CD4-positive, alpha-beta memory T cell (primary cell): ENCODE data around the gene SPATA6. TPM values are rescaled to one million over a fixed set of nuclear protein-coding genes. Genes with fewer than 3 reads are reported as not detected.

ENCODE experiments used
- CTCF ChIA-PET: fragments of 350-600 bp; sonication (Branson Sonifier 250); formaldehyde crosslinking; loops from one replicate; lab custom pipeline; 2021; ENCODE audit warnings: inconsistent platforms; ENCODE audit not compliant: partially characterized antibody; lab: Charles Lee
- POLR2A ChIA-PET: fragments of 350-600 bp; sonication (Branson Sonifier 250); formaldehyde crosslinking; loops from one replicate; lab custom pipeline; 2021; ENCODE audit not compliant: partially characterized antibody; lab: Charles Lee
- DNase-seq, 5 donors: peaks; one replicate each; pipeline versions ENCODE4 v3.0.0 to v3.0.0-alpha.2; 2020 to 2022; ENCODE audit warnings: mixed read lengths in 1 of 5
- H3K27ac ChIP-seq: one replicate; pipeline ENCODE4 v1.7.0; 2013; ENCODE audit warnings: low read depth, low read length
- H3K27me3 ChIP-seq: 2 replicates; pipeline ENCODE4 v1.7.0; 2013; ENCODE audit warnings: mild to moderate bottlenecking, low read length, moderate library complexity; ENCODE audit not compliant: insufficient read depth
- H3K36me3 ChIP-seq: 2 replicates; pipeline ENCODE4 v1.7.0; 2013; ENCODE audit warnings: mild to moderate bottlenecking, low read length, moderate library complexity; ENCODE audit not compliant: insufficient read depth
- H3K4me1 ChIP-seq: 2 replicates; pipeline ENCODE4 v1.7.0; 2013; ENCODE audit warnings: mild to moderate bottlenecking, low read length, moderate library complexity; ENCODE audit not compliant: insufficient read depth
- H3K4me3 ChIP-seq, 2 donors: one replicate each; pipeline ENCODE4 v1.7.0; 2013; ENCODE audit warnings: low read length in 2 of 2, mild to moderate bottlenecking in 1 of 2
- H3K9me3 ChIP-seq, 2 donors: one replicate each; pipeline ENCODE4 v1.7.0; 2013; ENCODE audit warnings: low read length in 2 of 2, control low read depth in 1 of 2; ENCODE audit not compliant: control insufficient read depth in 1 of 2
- H3K27ac Mint-ChIP-seq, 7 donors: one replicate each; pipeline ENCODE4 v1.8.0; 2020 to 2021; ENCODE audit warnings: mixed read lengths in 7 of 7, mild to moderate bottlenecking in 6 of 7, inconsistent platforms in 3 of 7, moderate library complexity in 3 of 7
- H3K27me3 Mint-ChIP-seq, 2 donors: one replicate each; pipeline ENCODE4 v1.8.0; 2020 to 2021; ENCODE audit warnings: mixed read lengths in 2 of 2
- H3K36me3 Mint-ChIP-seq, 2 donors: one replicate each; pipeline ENCODE4 v1.8.0; 2020 to 2021; ENCODE audit warnings: mixed read lengths in 2 of 2, inconsistent platforms in 1 of 2, mild to moderate bottlenecking in 1 of 2
- H3K4me1 Mint-ChIP-seq, 4 donors: one replicate each; pipeline ENCODE4 v1.8.0; 2020 to 2021; ENCODE audit warnings: mixed read lengths in 4 of 4, mild to moderate bottlenecking in 1 of 4
- H3K4me3 Mint-ChIP-seq, 8 donors: one replicate each; pipeline ENCODE4 v1.8.0; 2020 to 2021; ENCODE audit warnings: mixed read lengths in 8 of 8, mild to moderate bottlenecking in 7 of 8, moderate library complexity in 6 of 8, inconsistent platforms in 3 of 8
- H3K9me3 Mint-ChIP-seq, 8 donors: one replicate each; pipeline ENCODE4 v1.8.0; 2020 to 2021; ENCODE audit warnings: mixed read lengths in 8 of 8, mild to moderate bottlenecking in 5 of 8, inconsistent platforms in 3 of 8, moderate library complexity in 1 of 8
- intact Hi-C: fragments of 100-400 bp; cut with micrococcal nuclease; formaldehyde crosslinking; loops from one replicate; pipeline ENCODE4 v1.15.1; 2023
- polyA plus RNA-seq, 2 donors: library from polyadenylated mRNA; unstranded; fragments of 300-500 nt; fragmentation: Illumina TruSeq; gene quantifications; one replicate each; pipeline ENCODE4 v1.2.3, GENCODE V29; 2021
- total RNA-seq, 2 experiments: library from RNA; stranded (reverse); gene quantifications; one replicate each; pipeline ENCODE4 v1.2.3, GENCODE V29; 2021

SPATA6 gene
- total and polyA plus RNA-seq, 4 experiments from 2014 or later: 1.0 to 2.7 (median 1.9) TPM

DNA sequence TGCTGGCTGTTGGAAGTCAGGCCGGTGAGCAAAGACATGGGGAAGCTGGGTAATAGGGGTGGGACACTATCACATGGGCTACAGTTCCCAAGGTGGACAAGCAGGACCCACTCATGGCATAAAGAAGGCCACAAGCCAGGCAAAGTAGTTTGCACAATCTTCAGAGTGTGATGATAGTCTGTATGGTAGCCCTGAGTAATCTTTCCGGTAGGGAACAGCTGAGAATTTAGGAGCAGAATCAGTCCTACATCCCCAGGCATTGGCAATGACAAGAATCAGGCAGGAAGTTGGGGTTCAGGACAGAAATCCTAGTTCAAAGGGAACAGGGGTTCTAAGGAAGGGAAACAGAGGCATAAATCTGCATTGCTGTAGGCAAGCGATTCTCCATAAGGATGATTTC is 23.9 kb upstream of the SPATA6 start:
- CTCF ChIA-PET: interaction anchor here (0.7 to 1.6 kb wide), 2 partner anchors 10 to 16 kb away, joined by 3 to 4 read pairs; no protein-coding TSS in a partner anchor

DNA sequence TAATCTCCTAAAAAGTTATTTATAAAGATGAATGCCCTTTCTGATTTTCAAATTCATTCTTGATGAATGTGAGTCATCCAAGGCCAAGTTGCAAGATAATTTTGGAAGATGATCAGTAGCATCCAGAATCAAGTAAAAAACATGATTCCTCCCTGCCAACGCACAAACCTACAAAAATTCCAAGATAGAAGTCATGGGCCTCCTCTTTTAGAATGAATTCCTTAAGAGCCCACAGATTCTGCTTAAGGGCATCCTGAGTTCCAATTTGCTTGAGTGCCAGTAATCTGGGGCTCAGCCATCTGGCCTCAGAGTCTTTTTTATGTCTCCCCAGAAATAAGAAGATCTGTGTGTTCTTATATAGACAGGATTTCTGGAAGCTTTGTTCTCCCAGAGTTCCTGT is 23.2 kb upstream of the SPATA6 start:
- CTCF ChIA-PET: interaction anchor here (1.1 kb wide), 1 partner anchor 16 kb away, joined by 3 read pairs; no protein-coding TSS in a partner anchor
- Histone ChIP-seq H3K4me3 (no peak overlapping the region), H3K27me3 (no peaks in the 10 kb centered on the region), H3K36me3 (no peaks in the 10 kb centered on the region), H3K4me1 (no peaks in the 10 kb centered on the region), H3K27ac (no peak overlapping the region), H3K9me3 (no peaks in the 10 kb centered on the region)
- DNase-seq: no peak
- Mint-ChIP-seq H3K4me3 (no peak overlapping the region), H3K36me3 (no peaks in the 10 kb centered on the region), H3K27me3 (peaks cover 3% of the 10 kb centered on the region in 2 donors), H3K4me1 (peaks cover 0 to 7% (median under 1%) of the 10 kb centered on the region in 4 donors), H3K9me3 (peaks cover 0 to 3% (median 0%) of the 10 kb centered on the region in 8 donors), H3K27ac (peak overlapping the region in 1 of 7 donors; percentile 11)
- intact Hi-C loops: no loop called here
- POLR2A ChIA-PET: no interaction called here

More for the DNA sequence above, 23.9 kb upstream of the SPATA6 start:
- Mint-ChIP-seq H3K36me3 (no peaks in the 10 kb centered on the region), H3K4me1 (peaks cover 0 to 7% (median under 1%) of the 10 kb centered on the region in 4 donors), H3K27me3 (peaks cover 2 to 3% of the 10 kb centered on the region in 2 donors), H3K4me3 (no peak overlapping the region), H3K27ac (no peak overlapping the region), H3K9me3 (peaks cover 0 to 3% (median 0%) of the 10 kb centered on the region in 8 donors)
- Histone ChIP-seq H3K36me3 (no peaks in the 10 kb centered on the region), H3K4me3 (no peak overlapping the region), H3K4me1 (no peaks in the 10 kb centered on the region), H3K9me3 (no peaks in the 10 kb centered on the region), H3K27me3 (no peaks in the 10 kb centered on the region), H3K27ac (no peak overlapping the region)
- intact Hi-C loops: no loop called here
- POLR2A ChIA-PET: no interaction called here
- DNase-seq: no peak

DNA sequence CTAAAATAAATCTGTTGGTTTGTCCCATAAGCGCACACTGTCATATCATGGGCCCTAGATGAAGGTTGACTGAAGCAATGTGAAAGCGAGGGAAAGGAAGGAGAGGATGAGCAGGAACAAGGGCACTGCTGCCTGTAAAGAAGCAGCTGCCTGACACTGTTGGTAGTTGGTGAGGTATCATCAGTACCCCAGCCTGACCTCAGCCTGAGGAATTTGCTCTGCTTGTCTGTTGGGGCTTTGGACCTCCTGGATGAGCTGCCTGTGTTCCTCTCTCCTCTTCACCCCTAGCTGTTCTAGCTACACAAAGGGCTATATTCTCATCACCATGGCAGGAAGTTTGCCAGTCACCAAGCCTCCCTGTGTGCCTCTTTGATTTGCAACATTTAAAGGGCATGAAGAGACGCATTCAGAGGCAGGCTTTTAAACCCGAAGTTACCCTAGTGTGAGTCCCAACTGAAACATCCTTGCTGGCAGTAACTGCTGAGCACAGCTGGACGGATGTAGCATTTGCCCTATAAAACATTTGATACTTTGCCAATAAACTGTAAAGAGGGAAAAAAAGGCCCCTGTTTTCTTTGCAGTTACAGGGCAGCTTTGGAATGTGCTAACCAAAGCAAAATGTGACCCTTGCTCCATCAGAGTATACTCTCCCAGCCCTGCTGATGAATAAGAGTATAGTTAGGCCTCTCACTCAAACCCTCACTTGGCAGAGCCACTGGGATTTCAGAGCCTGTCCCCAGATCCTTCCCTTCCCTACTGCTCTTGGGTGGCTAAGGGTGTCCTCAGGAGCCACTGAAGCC is 22.2 kb upstream of the SPATA6 start:
- peaks cover 0 to 7% (median under 1%) of the 10 kb centered on the region in 4 donors for H3K4me1 Mint-ChIP-seq
- H3K9me3 Mint-ChIP-seq: peaks cover 0 to 3% (median 0%) of the 10 kb centered on the region in 8 donors
- no peak overlapping the region for H3K4me3 Mint-ChIP-seq
- Histone ChIP-seq H3K4me3 (no peak overlapping the region), H3K4me1 (no peaks in the 10 kb centered on the region), H3K27me3 (no peaks in the 10 kb centered on the region), H3K9me3 (no peaks in the 10 kb centered on the region), H3K27ac (no peak overlapping the region), H3K36me3 (no peaks in the 10 kb centered on the region)
- POLR2A ChIA-PET: no interaction called here
- no peak for DNase-seq
- H3K36me3 Mint-ChIP-seq: no peaks in the 10 kb centered on the region
- H3K27me3 Mint-ChIP-seq: peaks cover 3% of the 10 kb centered on the region in 2 donors
- CTCF ChIA-PET: interaction anchor here (1.1 kb wide), 2 partner anchors 9 to 17 kb away, joined by 3 read pairs; no protein-coding TSS in a partner anchor
- intact Hi-C loops: no loop called here
- no peak overlapping the region for H3K27ac Mint-ChIP-seq

DNA sequence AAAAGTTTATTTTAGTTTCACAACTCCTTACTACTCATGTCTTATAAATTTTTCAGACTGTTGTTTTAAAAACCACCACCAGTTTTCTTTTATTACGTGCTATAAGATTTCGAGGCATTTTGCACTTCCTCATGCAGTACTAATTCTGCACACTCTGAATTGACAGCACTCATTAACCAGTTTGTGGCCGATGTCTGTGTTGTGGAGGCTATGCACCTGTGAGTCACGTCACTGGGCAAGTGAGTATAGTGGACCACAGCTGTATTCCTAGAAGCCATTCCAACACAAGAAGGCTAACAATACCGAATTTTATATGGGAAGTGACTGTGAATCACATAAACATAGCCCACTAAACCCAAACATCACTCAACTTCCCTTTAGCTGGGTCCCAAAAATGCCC is 21.0 kb upstream of the SPATA6 start:
- no peak overlapping the region for H3K27ac Mint-ChIP-seq
- H3K4me1 Mint-ChIP-seq: no peaks in the 10 kb centered on the region
- no peak overlapping the region for H3K4me3 Mint-ChIP-seq

DNA sequence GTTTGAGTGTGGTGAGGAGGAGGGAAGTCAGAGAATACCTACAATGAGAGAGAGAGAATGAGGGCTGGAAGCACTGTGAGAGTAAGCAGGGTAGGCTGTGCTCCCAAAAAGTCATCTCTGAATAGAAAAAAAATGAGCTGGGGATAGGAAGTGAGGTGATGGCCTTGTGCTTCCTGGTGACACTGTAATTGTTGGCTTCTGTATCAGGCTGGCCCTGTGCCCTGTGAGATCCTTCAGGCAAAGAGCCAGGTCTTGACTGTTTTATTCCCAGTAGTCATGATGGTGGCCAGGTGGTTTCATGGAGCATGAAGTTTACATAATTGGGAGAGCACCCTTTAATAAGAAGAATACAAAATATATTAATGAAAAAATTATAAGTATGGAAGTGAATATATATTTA is 20.4 kb upstream of the SPATA6 start:
- DNase-seq: no peak
- intact Hi-C loops: no loop called here
- H3K27ac ChIP-seq: no peak overlapping the region
- CTCF ChIA-PET: no interaction called here
- Mint-ChIP-seq H3K4me1 (no peaks in the 10 kb centered on the region), H3K27ac (no peak overlapping the region), H3K36me3 (no peaks in the 10 kb centered on the region), H3K27me3 (peaks cover 3% of the 10 kb centered on the region in 2 donors), H3K4me3 (no peak overlapping the region), H3K9me3 (peaks cover 0 to 1% (median 0%) of the 10 kb centered on the region in 8 donors)
- POLR2A ChIA-PET: no interaction called here
- no peaks in the 10 kb centered on the region for H3K4me1 ChIP-seq
- H3K4me3 ChIP-seq: no peak overlapping the region
- no peaks in the 10 kb centered on the region for H3K27me3 ChIP-seq
- H3K9me3 ChIP-seq: no peaks in the 10 kb centered on the region
- H3K36me3 ChIP-seq: no peaks in the 10 kb centered on the region

More for the DNA sequence above, 21.0 kb upstream of the SPATA6 start:
- no peak overlapping the region for H3K4me3 ChIP-seq
- DNase-seq: no peak
- POLR2A ChIA-PET: no interaction called here
- no peaks in the 10 kb centered on the region for H3K36me3 ChIP-seq
- intact Hi-C loops: no loop called here
- Mint-ChIP-seq H3K9me3 (peaks cover 0 to 1% (median 0%) of the 10 kb centered on the region in 8 donors), H3K36me3 (no peaks in the 10 kb centered on the region), H3K27me3 (peaks cover 3% of the 10 kb centered on the region in 2 donors)
- H3K9me3 ChIP-seq: no peaks in the 10 kb centered on the region
- CTCF ChIA-PET: no interaction called here
- no peaks in the 10 kb centered on the region for H3K4me1 ChIP-seq
- H3K27ac ChIP-seq: no peak overlapping the region
- H3K27me3 ChIP-seq: no peaks in the 10 kb centered on the region

DNA sequence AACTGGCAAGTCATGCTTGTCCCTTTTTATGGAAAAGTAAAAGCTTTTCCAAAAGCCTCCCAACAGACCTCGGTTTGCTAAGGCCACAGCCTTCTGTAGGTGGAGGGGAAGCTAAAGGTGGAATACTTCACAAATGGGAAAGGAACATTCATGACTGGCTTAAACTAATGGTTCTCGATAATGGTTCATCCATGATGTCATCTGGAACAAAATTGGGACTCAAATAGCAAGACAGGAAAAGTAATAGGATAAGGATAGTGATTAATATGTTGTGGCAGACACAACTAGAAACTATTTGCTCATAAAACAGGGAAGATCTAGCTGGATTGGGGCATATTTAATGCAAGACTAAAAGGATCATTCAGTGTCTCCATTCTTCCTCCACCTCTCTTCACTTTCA is 16.7 kb upstream of the SPATA6 start:
- Histone ChIP-seq H3K27me3 (no peaks in the 10 kb centered on the region), H3K9me3 (no peaks in the 10 kb centered on the region), H3K36me3 (no peaks in the 10 kb centered on the region), H3K27ac (no peak overlapping the region), H3K4me1 (no peaks in the 10 kb centered on the region), H3K4me3 (no peak overlapping the region)
- Mint-ChIP-seq H3K27me3 (peaks cover 0 to 1% of the 10 kb centered on the region in 2 donors), H3K36me3 (no peaks in the 10 kb centered on the region), H3K4me3 (no peak overlapping the region), H3K4me1 (no peaks in the 10 kb centered on the region), H3K27ac (peak overlapping the region in 1 of 7 donors; percentile 48), H3K9me3 (peaks cover 0 to 1% (median 0%) of the 10 kb centered on the region in 8 donors)
- POLR2A ChIA-PET: no interaction called here
- intact Hi-C loops: no loop called here
- no peak for DNase-seq
- CTCF ChIA-PET: no interaction called here

DNA sequence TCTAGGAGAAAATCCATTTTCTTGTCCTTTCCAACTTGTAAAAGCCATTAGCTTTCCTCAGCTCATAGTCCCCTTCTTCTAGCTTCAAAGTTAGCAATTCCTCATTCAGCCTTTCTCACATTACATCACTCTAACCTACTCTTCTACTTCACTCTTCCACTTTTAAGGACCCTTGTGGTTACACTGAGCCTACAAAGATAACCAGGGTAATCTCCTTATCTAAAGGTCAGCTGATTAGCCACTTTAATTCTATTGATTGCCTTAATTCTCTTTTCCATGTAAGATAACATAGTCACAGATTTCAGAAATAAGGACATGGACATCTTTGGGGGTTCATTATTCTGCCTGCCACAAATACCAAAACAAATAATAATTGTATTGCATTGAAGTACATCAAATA is 8.5 kb upstream of the SPATA6 start:
- ChIA-PET POLR2A (no interaction called here), CTCF (no interaction called here)
- intact Hi-C loops: no loop called here
- Mint-ChIP-seq H3K27me3 (peaks cover 3 to 7% of the 10 kb centered on the region in 2 donors), H3K4me3 (no peak overlapping the region), H3K27ac (no peak overlapping the region), H3K36me3 (no peaks in the 10 kb centered on the region), H3K9me3 (peaks cover 0 to 9% (median under 1%) of the 10 kb centered on the region in 8 donors), H3K4me1 (no peaks in the 10 kb centered on the region)
- no peak overlapping the region for H3K4me3 ChIP-seq
- H3K27me3 ChIP-seq: no peaks in the 10 kb centered on the region
- no peak overlapping the region for H3K27ac ChIP-seq
- H3K4me1 ChIP-seq: no peaks in the 10 kb centered on the region
- H3K36me3 ChIP-seq: no peaks in the 10 kb centered on the region
- DNase-seq: no peak
- H3K9me3 ChIP-seq: no peaks in the 10 kb centered on the region
